Lung (tissue), 12 donors: Measurements from ENCODE around the gene NOS1AP. TPM values are rescaled to one million over a fixed set of nuclear protein-coding genes. Genes with fewer than 3 reads are reported as not detected.

Experiments
- ATAC-seq: fragments of 200-7000 bp; cut with Tn5 transposase; one replicate; pipeline ENCODE4 v1.9.1; 2020; ENCODE audit warnings: moderate number of reproducible peaks; ENCODE audit not compliant: insufficient read depth, low FRiP score
- DNase-seq, 3 donors: peaks; one replicate each; pipeline ENCODE4 v3.0.0-alpha.2; 2013 to 2017
- H3K27ac ChIP-seq, 2 donors: one replicate each; pipeline ENCODE4 v1.5.1; 2013; ENCODE audit warnings: mild to moderate bottlenecking in 2 of 2, moderate library complexity in 2 of 2, control low read depth in 1 of 2, inconsistent platforms in 1 of 2, low read depth in 1 of 2, low read length in 1 of 2
- H3K27me3 ChIP-seq, 3 donors: one replicate each; pipeline ENCODE4 v1.5.1; 2013; ENCODE audit warnings: low read length in 2 of 3; ENCODE audit not compliant: control insufficient read depth in 3 of 3, insufficient read depth in 3 of 3
- H3K36me3 ChIP-seq, 4 donors: one replicate each; pipeline ENCODE4 v1.5.1; 2013; ENCODE audit warnings: low read length in 4 of 4, mild to moderate bottlenecking in 1 of 4, moderate library complexity in 1 of 4; ENCODE audit not compliant: control insufficient read depth in 4 of 4, insufficient read depth in 4 of 4
- H3K4me1 ChIP-seq, 5 donors: one replicate each; pipeline ENCODE4 v1.5.1; 2013; ENCODE audit warnings: low read length in 5 of 5, mild to moderate bottlenecking in 2 of 5, moderate library complexity in 1 of 5; ENCODE audit not compliant: control insufficient read depth in 5 of 5, insufficient read depth in 5 of 5
- H3K4me3 ChIP-seq: one replicate; pipeline ENCODE4 v1.5.1; 2013; ENCODE audit warnings: mild to moderate bottlenecking, control low read depth, moderate library complexity
- H3K9ac ChIP-seq, 2 donors: one replicate each; pipeline ENCODE4 v1.5.1; 2013; ENCODE audit warnings: low read length in 2 of 2, control low read depth in 1 of 2; ENCODE audit not compliant: insufficient read depth in 1 of 2
- H3K9me3 ChIP-seq, 4 donors: one replicate each; pipeline ENCODE4 v1.5.1; 2013; ENCODE audit warnings: low read length in 3 of 4, mild to moderate bottlenecking in 1 of 4, moderate library complexity in 1 of 4; ENCODE audit not compliant: control insufficient read depth in 4 of 4, insufficient read depth in 3 of 4
- CTCF ChIP-seq: IDR thresholded peaks from 2 replicates; pipeline ENCODE4 v1.5.1; 2012; ENCODE audit warnings: mild to moderate bottlenecking; ENCODE audit errors: control extremely low read depth, extremely low read depth
- WGBS, 2 donors: extraction: QIAGEN DNeasy Blood & Tissue Kit; methylation state at CpG; one replicate each; pipeline ENCODE4 v1.1.7; 2013; 5-methylcytosine and 5-hydroxymethylcytosine counted together
- polyA plus RNA-seq, 2 donors: library from polyadenylated mRNA; stranded (reverse); fragments of 200-250 nt; gene quantifications; one replicate each; pipeline ENCODE4 v1.2.1, GENCODE V29; 2013
- total RNA-seq, 2 donors: library from RNA; depleted of rRNA in 1 of 2; stranded (reverse); fragments of >200 nt in 1 of 2; gene quantifications; one replicate each; pipeline ENCODE4 v1.2.1, GENCODE V29; 2014 to 2021
- donor health status: control.
- donor health status: control.
- donor health status: Bipolar disorder and iron deficiency.
- donor health status: healthy.
- donor health status: DM: yes; HTN: yes; CAD: no.

Gene NOS1AP
- total and polyA plus RNA-seq, 4 donors = 0.57 to 5.0 (median 1.2) TPM

GRCh38 chr1:162374406-162374805 is 304.9 kb downstream of the NOS1AP start:
- 90 to 93% methylated on average over 9 of the region's 9 CpGs for WGBS, 2 donors
- Histone ChIP-seq H3K27ac (peak overlapping the region in 1 of 2 donors; percentile 14), H3K27me3 (no peaks in the 10 kb centered on the region), H3K9ac (no peak overlapping the region), H3K9me3 (no peaks in the 10 kb centered on the region), H3K4me1 (peaks cover 0 to 2% (median 0%) of the 10 kb centered on the region in 5 donors), H3K36me3 (no peaks in the 10 kb centered on the region), H3K4me3 (no peak overlapping the region)
- no peak for ATAC-seq
- TF ChIP-seq CTCF = no peak
- no peak for DNase-seq

- Histone ChIP-seq H3K4me3 (no peak overlapping the region), H3K27ac (no peak overlapping the region), H3K9me3 (no peaks in the 10 kb centered on the region), H3K36me3 (no peaks in the 10 kb centered on the region), H3K27me3 (no peaks in the 10 kb centered on the region), H3K9ac (no peak overlapping the region), H3K4me1 (peaks cover 0 to 2% (median 0%) of the 10 kb centered on the region in 5 donors)
- TF ChIP-seq CTCF = no peak
- WGBS, 2 donors = 83 to 90% methylated on average over 8 of the region's 8 CpGs
- no peak for ATAC-seq
- no peak for DNase-seq
These were observed 306.0 kb downstream of the NOS1AP start for GRCh38 chr1:162375463-162375862.

- H3K9me3 ChIP-seq = no peaks in the 10 kb centered on the region
- no peak for TF ChIP-seq CTCF
- no peak within 1 kb of the TSS for H3K27ac ChIP-seq
- ATAC-seq (no peak), DNase-seq (no peak)
- WGBS, 2 donors = 95 to 97% methylated on average over 5 of the region's 5 CpGs
- no peak within 1 kb of the TSS for H3K9ac ChIP-seq
- H3K27me3 ChIP-seq = no peaks in the 10 kb centered on the region
- H3K4me1 ChIP-seq = peaks cover 0 to 2% (median 0%) of the 10 kb centered on the region in 5 donors
- H3K36me3 ChIP-seq = no peaks in the 10 kb centered on the region
- H3K4me3 ChIP-seq = no peak within 1 kb of the TSS
These were observed 307.2 kb downstream of the NOS1AP start, which contains the start of gene SPATA46 for GRCh38 chr1:162376691-162377090. Gene SPATA46 (minus strand): TSS chr1:162376854. CDS start chr1:162376790, 64 bp downstream.
